GM18519 (cell line): ENCODE results near the gene UNK.
"Not testable (repeated sequence)": the region's sequence is repeated elsewhere in the genome, so short reads cannot be mapped to it uniquely, and the experiment has no call there.

Source experiments
- ATAC-seq: cut with Tn5 transposase; IDR thresholded peaks from one replicate; pipeline ENCODE4 v1.9.1; 2021; ENCODE audit warnings: mild to moderate bottlenecking, moderate library complexity; ENCODE audit not compliant: unreplicated experiment, low FRiP score

UNK gene

GRCh38 chr17:75795820-75796607 lies 11.4 kb downstream of the UNK start:
- ATAC-seq = no peak

GRCh38 chr17:75799402-75799801 lies 14.8 kb downstream of the UNK start:
- ATAC-seq = no peak

- no peak for ATAC-seq
Observed at GRCh38 chr17:75803883-75804282, 19.3 kb downstream of the UNK start.

- ATAC-seq = no peak
Observed at GRCh38 chr17:75806822-75807500, 22.4 kb downstream of the UNK start.

- no peak for ATAC-seq
Observed at GRCh38 chr17:75807861-75808260, 23.3 kb downstream of the UNK start.

GRCh38 chr17:75808549-75808904 lies 23.9 kb downstream of the UNK start:
- no peak for ATAC-seq

- ATAC-seq = no peak
Observed at GRCh38 chr17:75808905-75809621, 24.5 kb downstream of the UNK start.

GRCh38 chr17:75809631-75810111 lies 25.1 kb downstream of the UNK start:
- ATAC-seq = no peak

GRCh38 chr17:75810216-75810615 lies 25.6 kb downstream of the UNK start:
- ATAC-seq = no peak

- ATAC-seq = not testable (repeated sequence)
Observed at GRCh38 chr17:75810756-75811155, 26.1 kb downstream of the UNK start.

GRCh38 chr17:75811174-75811573 lies 26.6 kb downstream of the UNK start:
- ATAC-seq = no peak

GRCh38 chr17:75812096-75813013 lies 27.7 kb downstream of the UNK start:
- ATAC-seq = no peak

GRCh38 chr17:75813081-75814020 lies 28.7 kb downstream of the UNK start:
- no peak for ATAC-seq

GRCh38 chr17:75814021-75814395 lies 29.4 kb downstream of the UNK start:
- ATAC-seq = no peak

GRCh38 chr17:75814900-75815373 lies 30.3 kb downstream of the UNK start:
- no peak for ATAC-seq

GRCh38 chr17:75815399-75815798 lies 30.8 kb downstream of the UNK start:
- ATAC-seq = no peak

GRCh38 chr17:75816693-75817092 lies 32.1 kb downstream of the UNK start:
- no peak for ATAC-seq

GRCh38 chr17:75817571-75817970 lies 33.0 kb downstream of the UNK start:
- no peak for ATAC-seq

- ATAC-seq = no peak
Observed at GRCh38 chr17:75818326-75818885, 33.8 kb downstream of the UNK start.
